Activated CD8-positive, alpha-beta memory T cell treated with anti-CD3 and anti-CD28 coated beads, Interleukin-2, amount 50 U/mL, for 24 hours (primary cell): ENCODE measurements around the gene MAFG.

ENCODE experiments used
- DNase-seq: peaks from one replicate; pipeline ENCODE4 v3.0.0-alpha.2; 2020; ENCODE audit errors: extremely low read depth

The MAFG gene

GRCh38 chr17:81898029-81898866 is 29.3 kb downstream of the MAFG start:
- DNase-seq: no peak

GRCh38 chr17:81895400-81895799 is 32.1 kb downstream of the MAFG start:
- no peak for DNase-seq

GRCh38 chr17:81891303-81891552 is 36.3 kb downstream of the MAFG start:
- DNase-seq: no peak

- no peak for DNase-seq
Observed at GRCh38 chr17:81890447-81891302, 36.9 kb downstream of the MAFG start.

- no peak for DNase-seq
Observed at GRCh38 chr17:81889602-81890001, 37.9 kb downstream of the MAFG start.

GRCh38 chr17:81888988-81889595 is 38.4 kb downstream of the MAFG start:
- DNase-seq: no peak

- DNase-seq: no peak
Observed at GRCh38 chr17:81888105-81888987, 39.2 kb downstream of the MAFG start.

GRCh38 chr17:81885869-81886548 is 41.5 kb downstream of the MAFG start:
- DNase-seq: no peak

GRCh38 chr17:81885454-81885853 is 42.1 kb downstream of the MAFG start:
- DNase-seq: no peak

GRCh38 chr17:81884968-81885367 is 42.6 kb downstream of the MAFG start:
- DNase-seq: no peak

GRCh38 chr17:81884520-81884919 is 43.0 kb downstream of the MAFG start:
- no peak for DNase-seq

GRCh38 chr17:81879121-81879520 is 48.4 kb downstream of the MAFG start:
- no peak for DNase-seq

GRCh38 chr17:81878294-81878693 is 49.2 kb downstream of the MAFG start:
- DNase-seq: no peak

GRCh38 chr17:81877569-81877968 is 50.0 kb downstream of the MAFG start:
- no peak for DNase-seq

GRCh38 chr17:81871387-81872230 is 55.9 kb downstream of the MAFG start:
- DNase-seq: peak; percentile 86

- no peak for DNase-seq
Observed at GRCh38 chr17:81870981-81871386, 56.6 kb downstream of the MAFG start, which contains the start of gene ARHGDIA. Gene ARHGDIA (minus strand): TSS chr17:81871337. CDS start chr17:81869930, 1,407 bp downstream.

GRCh38 chr17:81870131-81870980 is 57.2 kb downstream of the MAFG start:
- no peak for DNase-seq

- no peak for DNase-seq
Observed at GRCh38 chr17:81869221-81870130, 58.1 kb downstream of the MAFG start.
